HepG2 (cell line): ENCODE results near the gene FNDC10. TPM values are rescaled to one million over a fixed set of nuclear protein-coding genes. Genes with fewer than 3 reads are reported as not detected.
A peak's percentile ranks its signal among the peaks of the same experiment; 100 is the strongest.

Experiments
- ATF1 ChIP-seq: IDR thresholded peaks from 2 replicates; pipeline ENCODE4 v1.6.1; 2016; ENCODE audit warnings: mild to moderate bottlenecking, control low read depth
- ATRX ChIP-seq: sonication (generic); formaldehyde crosslinking; IDR thresholded peaks from 2 replicates; pipeline ENCODE4 v1.4.0; 2020; ENCODE audit warnings: missing genetic modification reagents, borderline replicate concordance
- BRF2 ChIP-seq: sonication (generic); formaldehyde crosslinking; IDR thresholded peaks from 2 replicates; pipeline ENCODE4 v1.8.1; 2022; ENCODE audit warnings: mild to moderate bottlenecking, missing genetic modification reagents
- GABPB1 ChIP-seq: IDR thresholded peaks from 2 replicates; pipeline ENCODE4 v1.6.1; 2016; ENCODE audit warnings: mild to moderate bottlenecking, missing genetic modification reagents, moderate library complexity, missing compliant biosample characterization
- KDM5B ChIP-seq: sonication (generic); formaldehyde crosslinking; IDR thresholded peaks from 2 replicates; pipeline ENCODE4 v1.4.0; 2020; ENCODE audit warnings: missing genetic modification reagents, mild to moderate bottlenecking, borderline replicate concordance
- NBN ChIP-seq: fragments of 450-650 bp; conservative IDR thresholded peaks from 2 replicates; pipeline ENCODE4 v1.6.1; 2017
- NFIC ChIP-seq: IDR thresholded peaks from 2 replicates; pipeline ENCODE4 v1.6.1; 2012; ENCODE audit warnings: mild to moderate bottlenecking, low read length, inconsistent platforms
- NR2F2 ChIP-seq: IDR thresholded peaks from 2 replicates; pipeline ENCODE4 v1.6.1; 2012; ENCODE audit warnings: low read depth, inconsistent platforms, borderline replicate concordance
- RXRB ChIP-seq: IDR thresholded peaks from 2 replicates; pipeline ENCODE4 v1.6.1; 2016; ENCODE audit warnings: borderline replicate concordance, missing genetic modification reagents, missing compliant biosample characterization
- SMAD9 ChIP-seq: sonication (generic); formaldehyde crosslinking; IDR thresholded peaks from 2 replicates; pipeline ENCODE4 v1.5.1; 2020; ENCODE audit warnings: mild to moderate bottlenecking, missing genetic modification reagents
- TRIM22 ChIP-seq: fragments of 450-650 bp; IDR thresholded peaks from 2 replicates; pipeline ENCODE4 v1.6.1; 2017
- TSC22D2 ChIP-seq: sonication (generic); formaldehyde crosslinking; IDR thresholded peaks from 2 replicates; pipeline ENCODE4 v1.5.1; 2020; ENCODE audit warnings: missing genetic modification reagents, mild to moderate bottlenecking, borderline replicate concordance
- ZFP36L1 ChIP-seq: sonication (generic); formaldehyde crosslinking; IDR thresholded peaks from 2 replicates; pipeline ENCODE4 v1.8.0; 2022; ENCODE audit warnings: mild to moderate bottlenecking, missing genetic modification reagents, moderate library complexity
- ZIK1 ChIP-seq: sonication (generic); formaldehyde crosslinking; IDR thresholded peaks from 2 replicates; pipeline ENCODE4 v1.5.0; 2020; ENCODE audit warnings: mild to moderate bottlenecking, low read depth, missing genetic modification reagents, borderline replicate concordance
- ZNF205 ChIP-seq: IDR thresholded peaks from 2 replicates; pipeline ENCODE4 v1.6.1; 2018; ENCODE audit warnings: missing biosample characterization, missing genetic modification reagents
- ZNF446 ChIP-seq: sonication (generic); formaldehyde crosslinking; IDR thresholded peaks from 2 replicates; pipeline ENCODE4 v1.5.0; 2020; ENCODE audit warnings: mild to moderate bottlenecking, missing genetic modification reagents
- ZNF484 ChIP-seq: sonication (generic); formaldehyde crosslinking; IDR thresholded peaks from 2 replicates; pipeline ENCODE4 v1.5.1; 2020; ENCODE audit warnings: mild to moderate bottlenecking, low read depth, missing genetic modification reagents, borderline replicate concordance
- ZNF543 ChIP-seq: sonication (generic); formaldehyde crosslinking; IDR thresholded peaks from 2 replicates; pipeline ENCODE4 v1.4.0; 2020; ENCODE audit warnings: mild to moderate bottlenecking, missing genetic modification reagents
- ZNF567 ChIP-seq: sonication (generic); formaldehyde crosslinking; IDR thresholded peaks from 2 replicates; pipeline ENCODE4 v1.8.1; 2023; ENCODE audit warnings: mild to moderate bottlenecking, missing genetic modification reagents, borderline replicate concordance
- ZNF704 ChIP-seq: sonication (generic); formaldehyde crosslinking; IDR thresholded peaks from 2 replicates; pipeline ENCODE4 v1.8.1; 2023; ENCODE audit warnings: mild to moderate bottlenecking, inconsistent platforms, moderate library complexity, missing genetic modification reagents, borderline replicate concordance
- ZNF773 ChIP-seq: sonication (generic); formaldehyde crosslinking; IDR thresholded peaks from 2 replicates; pipeline ENCODE4 v1.4.0; 2020; ENCODE audit warnings: missing genetic modification reagents, borderline replicate concordance
- ZNF816 ChIP-seq: sonication (generic); formaldehyde crosslinking; IDR thresholded peaks from 2 replicates; pipeline ENCODE4 v1.8.0; 2022; ENCODE audit warnings: missing genetic modification reagents, mild to moderate bottlenecking, borderline replicate concordance
- ZSCAN5A ChIP-seq: sonication (generic); formaldehyde crosslinking; IDR thresholded peaks from 2 replicates; pipeline ENCODE4 v1.8.0; 2022; ENCODE audit warnings: mild to moderate bottlenecking, missing genetic modification reagents, borderline replicate concordance
- polyA plus RNA-seq, 8 experiments: library from polyadenylated mRNA; depleted of rRNA in 3 of 8; stranded (reverse) in 7 of 8; unstranded in 1 of 8; fragments of >200 nt; fragmentation: Illumina TruSeq in 4 of 8; extraction: Trizol in 4 of 8; gene quantifications; 2 replicates each; pipeline versions ENCODE4 v1.2.1 to v1.2.3, GENCODE V29; 2011 to 2016; ENCODE audit warnings: low read depth in 4 of 8, missing spikeins in 1 of 8, mixed read lengths in 1 of 8; ENCODE audit not compliant: insufficient read depth in 1 of 8
- total RNA-seq, 5 experiments: library from RNA; depleted of rRNA; stranded (reverse); fragments of >200 nt; fragmentation: Illumina TruSeq; extraction: Trizol; gene quantifications; 2 replicates each; pipeline ENCODE4 v1.2.3, GENCODE V29; 2016; ENCODE audit warnings: low read depth in 1 of 5

FNDC10 gene
- total and polyA plus RNA-seq, 2 of the 13 experiments (the other 11 are each of a cell fraction or from before 2014, with no cell fraction given): 2.2 to 2.5 TPM

GRCh38 chr1:1599030-1599934 is 653 bp downstream of the FNDC10 start (continued):
- TF ChIP-seq TRIM22 (no peak), GABPB1 (CRISPR knock-in tag) (no peak), ZNF816 (CRISPR knock-in tag) (no peak), ZNF446 (CRISPR knock-in tag) (peak; percentile 71; the same call in 1 of the 2 replicates), TSC22D2 (CRISPR knock-in tag) (no peak), ZIK1 (CRISPR knock-in tag) (no peak), ZNF567 (CRISPR knock-in tag) (no peak), BRF2 (CRISPR knock-in tag) (no peak), KDM5B (CRISPR knock-in tag) (0 out of 2 replicates have a peak, but pooled peaks have one; percentile 34), ZFP36L1 (CRISPR knock-in tag) (no peak), ZNF773 (peak; percentile 37; the same call in 1 of the 2 replicates), ZNF484 (no peak), RXRB (CRISPR knock-in tag) (no peak), NBN (no peak), ZNF543 (no peak), ATF1 (CRISPR knock-in tag) (no peak), ATRX (CRISPR knock-in tag) (no peak), SMAD9 (CRISPR knock-in tag) (no peak), NR2F2 (no peak), ZNF205 (CRISPR knock-in tag) (no peak), ZNF704 (CRISPR knock-in tag) (no peak), NFIC (no peak), ZSCAN5A (CRISPR knock-in tag) (no peak)
